NB4 (cell line): ENCODE data around the gene PANX1.

Source experiments
- POLR2A ChIP-seq: IDR thresholded peaks from 2 replicates; pipeline ENCODE4 v1.6.1; 2011; ENCODE audit warnings: mild to moderate bottlenecking; ENCODE audit not compliant: insufficient read length; ENCODE audit errors: extremely low read depth
- TF ChIP-seq, protein P1 (sequence below): IDR thresholded peaks from one replicate; pipeline ENCODE4 v1.5.1; 2012; ENCODE audit warnings: low read depth, low read length
- TF ChIP-seq, protein P2 (sequence below): IDR thresholded peaks from 2 replicates; pipeline ENCODE4 v1.6.1; 2011; ENCODE audit warnings: low read depth, low read length

DNA sequence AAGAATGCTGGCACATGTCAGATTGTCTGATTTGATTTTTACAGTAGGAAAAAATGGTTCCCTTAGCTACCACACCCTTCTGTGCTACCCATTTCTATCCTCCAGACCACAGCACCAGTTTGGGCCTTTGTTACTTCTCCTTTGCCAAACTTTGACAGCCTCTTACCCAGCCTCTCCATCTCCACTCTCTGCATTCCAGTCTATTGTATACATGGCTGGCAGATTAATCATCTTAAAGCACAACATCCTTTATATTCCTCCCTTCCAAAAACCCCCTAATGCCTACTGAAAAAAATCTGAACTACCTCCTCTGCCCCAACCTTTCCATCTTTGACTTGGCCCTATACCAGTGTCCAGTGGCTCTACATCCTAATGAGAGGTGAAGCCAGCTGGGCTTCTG lies 10.8 kb upstream of the PANX1 start:
- TF ChIP-seq, protein P1, sequence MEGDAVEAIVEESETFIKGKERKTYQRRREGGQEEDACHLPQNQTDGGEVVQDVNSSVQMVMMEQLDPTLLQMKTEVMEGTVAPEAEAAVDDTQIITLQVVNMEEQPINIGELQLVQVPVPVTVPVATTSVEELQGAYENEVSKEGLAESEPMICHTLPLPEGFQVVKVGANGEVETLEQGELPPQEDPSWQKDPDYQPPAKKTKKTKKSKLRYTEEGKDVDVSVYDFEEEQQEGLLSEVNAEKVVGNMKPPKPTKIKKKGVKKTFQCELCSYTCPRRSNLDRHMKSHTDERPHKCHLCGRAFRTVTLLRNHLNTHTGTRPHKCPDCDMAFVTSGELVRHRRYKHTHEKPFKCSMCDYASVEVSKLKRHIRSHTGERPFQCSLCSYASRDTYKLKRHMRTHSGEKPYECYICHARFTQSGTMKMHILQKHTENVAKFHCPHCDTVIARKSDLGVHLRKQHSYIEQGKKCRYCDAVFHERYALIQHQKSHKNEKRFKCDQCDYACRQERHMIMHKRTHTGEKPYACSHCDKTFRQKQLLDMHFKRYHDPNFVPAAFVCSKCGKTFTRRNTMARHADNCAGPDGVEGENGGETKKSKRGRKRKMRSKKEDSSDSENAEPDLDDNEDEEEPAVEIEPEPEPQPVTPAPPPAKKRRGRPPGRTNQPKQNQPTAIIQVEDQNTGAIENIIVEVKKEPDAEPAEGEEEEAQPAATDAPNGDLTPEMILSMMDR: no peak
- TF ChIP-seq, protein P2, sequence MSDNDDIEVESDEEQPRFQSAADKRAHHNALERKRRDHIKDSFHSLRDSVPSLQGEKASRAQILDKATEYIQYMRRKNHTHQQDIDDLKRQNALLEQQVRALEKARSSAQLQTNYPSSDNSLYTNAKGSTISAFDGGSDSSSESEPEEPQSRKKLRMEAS: no peak
- no peak for TF ChIP-seq POLR2A
